GM21529 (cell line): ENCODE results near the gene DHRS13.
"Not testable (repeated sequence)": the region's sequence is repeated elsewhere in the genome, so short reads cannot be mapped to it uniquely, and the experiment has no call there.

Experiments used
- ATAC-seq: cut with Tn5 transposase; IDR thresholded peaks from one replicate; pipeline ENCODE4 v1.9.1; 2021; ENCODE audit not compliant: unreplicated experiment

The DHRS13 gene

DNA sequence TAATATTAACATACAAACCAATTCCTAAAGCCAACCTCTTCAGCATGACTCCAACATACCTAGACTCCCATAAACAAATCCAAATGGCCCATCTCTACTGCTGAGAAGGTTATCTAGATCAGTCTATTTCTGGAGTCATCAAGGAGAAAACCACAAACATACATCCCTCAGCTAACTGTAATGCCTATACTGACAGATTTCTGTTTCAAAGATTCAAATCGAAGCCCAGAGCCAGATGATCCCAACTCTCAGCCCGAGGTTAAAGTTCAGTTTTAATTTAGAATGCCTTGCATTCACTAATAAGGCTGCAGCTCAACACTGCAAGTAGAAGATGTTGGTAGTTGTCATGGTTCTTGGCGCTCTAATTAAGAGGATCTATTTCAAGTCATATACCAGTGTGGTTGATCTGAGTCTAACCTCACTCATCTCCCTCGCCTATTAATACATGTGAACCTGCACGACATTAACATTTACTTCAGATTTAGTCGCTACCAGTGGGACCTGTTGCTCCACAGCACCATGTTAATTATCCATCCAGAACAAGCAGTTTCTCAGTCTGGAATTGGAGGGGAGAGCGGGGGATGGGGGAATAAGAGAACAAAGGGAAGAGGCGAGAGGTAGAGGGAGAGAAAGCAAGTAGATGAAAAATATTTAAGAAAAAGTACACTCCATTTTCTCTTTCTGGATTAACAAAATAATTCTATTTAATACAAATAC, 33.0 kb upstream of the DHRS13 start:
- ATAC-seq, result no peak

- not testable (repeated sequence) for ATAC-seq
These were observed 31.6 kb upstream of the DHRS13 start for GRCh38 chr17:28934508-28934907.

GRCh38 chr17:28929787-28930186, 26.9 kb upstream of the DHRS13 start:
- ATAC-seq, result no peak

GRCh38 chr17:28928061-28928460, 25.2 kb upstream of the DHRS13 start:
- ATAC-seq, result no peak

- no peak for ATAC-seq
These were observed 23.9 kb upstream of the DHRS13 start for GRCh38 chr17:28926786-28927185.

DNA sequence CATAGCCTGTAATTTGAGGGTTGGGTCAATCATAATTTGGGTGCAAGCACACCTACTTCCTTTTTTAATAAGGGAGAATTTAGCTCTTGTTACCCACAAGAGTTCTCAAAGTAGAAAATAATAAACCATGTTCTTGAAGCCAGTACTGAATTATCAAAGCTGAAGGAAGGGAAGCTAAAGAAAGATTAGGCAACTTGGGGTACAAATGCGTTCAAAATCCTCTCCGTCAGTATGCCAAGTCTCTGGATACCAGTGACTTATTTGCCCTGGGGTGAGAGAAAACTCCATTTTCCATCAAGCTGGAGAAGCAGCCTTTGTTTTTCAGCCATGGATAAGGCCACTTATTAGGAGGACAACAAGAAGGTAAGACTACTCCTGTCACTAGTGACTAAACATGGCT, 23.5 kb upstream of the DHRS13 start:
- ATAC-seq, result no peak

DNA sequence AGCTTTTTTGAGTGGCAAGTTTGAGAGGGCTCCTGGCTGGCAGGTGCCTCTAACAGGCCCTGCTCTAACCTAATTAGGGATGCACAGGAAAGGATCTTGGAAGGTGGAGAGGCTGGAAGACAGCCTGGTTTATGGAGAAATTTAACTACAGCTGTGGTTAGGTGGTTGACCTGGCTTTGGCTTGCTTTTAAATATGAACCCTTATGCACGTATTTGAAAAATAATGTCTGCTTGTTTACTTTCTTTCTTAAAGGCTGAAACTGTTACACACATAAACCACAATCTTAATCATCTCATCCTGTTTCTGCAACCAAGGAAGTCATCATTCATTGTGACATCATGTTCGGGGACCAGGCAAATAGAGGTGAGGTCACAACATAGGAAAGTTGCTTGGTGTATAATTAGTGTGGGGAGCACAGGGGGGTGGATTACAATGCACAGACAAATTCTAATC, 23.1 kb upstream of the DHRS13 start:
- no peak for ATAC-seq

GRCh38 chr17:28920201-28920600, 17.3 kb upstream of the DHRS13 start:
- no peak for ATAC-seq

- ATAC-seq, result no peak
These were observed 15.4 kb upstream of the DHRS13 start for GRCh38 chr17:28918295-28918694.

DNA sequence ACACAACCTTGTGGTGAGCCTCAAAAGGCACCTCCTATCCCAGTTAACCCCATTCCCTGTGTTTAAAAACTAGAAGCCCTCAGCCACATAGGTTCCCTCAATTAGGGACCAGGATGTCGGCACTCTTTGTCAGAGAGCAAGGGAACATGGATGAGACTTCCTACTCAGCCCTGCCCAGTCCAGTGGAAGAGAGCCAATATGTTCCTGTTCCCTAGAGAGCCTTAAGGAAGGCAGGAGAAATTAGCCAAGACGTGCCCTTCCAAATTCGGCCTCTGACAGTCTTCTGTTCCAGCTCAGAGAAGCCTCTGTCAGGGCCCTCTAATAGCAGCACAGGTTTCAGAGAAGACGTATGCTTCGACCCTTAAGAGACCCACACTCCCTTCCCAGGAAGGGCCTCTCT, 14.6 kb upstream of the DHRS13 start:
- ATAC-seq, result no peak

DNA sequence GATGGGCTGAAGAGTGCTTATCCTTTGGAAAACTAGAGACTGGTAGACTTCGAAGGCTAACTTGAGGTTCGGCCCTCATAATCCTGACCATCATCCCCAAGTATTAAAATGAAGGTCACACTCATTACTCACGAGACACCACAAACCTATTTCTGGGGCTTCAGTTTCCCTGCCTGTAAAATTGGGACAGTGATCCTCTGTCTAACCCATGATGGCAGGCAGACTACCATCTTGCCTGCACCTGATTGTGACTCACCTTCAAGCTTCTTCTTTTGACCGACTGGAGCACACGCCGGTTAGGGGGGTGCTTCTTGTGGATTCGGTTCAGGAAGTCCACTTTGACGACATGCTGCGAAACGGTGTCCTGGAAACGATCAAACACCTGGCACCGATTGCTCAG, 14.2 kb upstream of the DHRS13 start:
- ATAC-seq, result no peak

GRCh38 chr17:28916302-28916934, 13.5 kb upstream of the DHRS13 start:
- no peak for ATAC-seq

GRCh38 chr17:28912938-28913333, 10.1 kb upstream of the DHRS13 start:
- ATAC-seq, result no peak

DNA sequence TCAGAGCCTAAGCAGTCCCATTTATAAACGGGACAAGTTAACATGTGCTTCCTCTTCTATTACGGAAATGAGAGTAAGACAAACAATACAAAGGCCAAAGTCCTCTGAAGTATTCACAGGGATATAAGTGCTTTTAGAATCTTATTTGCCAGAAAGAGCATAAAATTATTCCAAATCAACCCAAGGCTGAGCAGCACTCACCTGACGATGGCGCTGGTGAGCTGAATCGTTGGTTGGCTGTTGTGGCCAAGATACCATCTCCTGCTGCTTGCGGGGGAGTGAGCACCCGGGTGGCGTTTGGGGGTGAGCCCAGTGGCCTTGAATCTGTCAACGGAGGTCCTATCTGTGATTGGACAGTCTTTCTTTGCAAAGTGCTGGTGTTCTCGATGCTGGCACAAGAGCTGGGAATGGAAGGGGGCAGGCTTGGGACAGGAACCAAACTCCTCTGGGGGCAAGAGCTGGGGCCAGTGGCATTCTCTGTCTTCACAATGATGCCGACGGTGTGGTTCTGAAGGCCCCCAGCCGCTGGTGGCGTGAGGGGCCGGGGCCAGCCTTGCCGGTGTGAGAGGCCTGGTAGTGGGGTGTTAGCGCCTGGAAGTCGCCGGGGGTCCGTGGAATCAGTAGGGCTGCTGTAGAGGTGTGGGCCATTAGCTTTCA, 9.5 kb upstream of the DHRS13 start:
- no peak for ATAC-seq

- ATAC-seq, result no peak
These were observed 8.6 kb upstream of the DHRS13 start for GRCh38 chr17:28911411-28912045.

DNA sequence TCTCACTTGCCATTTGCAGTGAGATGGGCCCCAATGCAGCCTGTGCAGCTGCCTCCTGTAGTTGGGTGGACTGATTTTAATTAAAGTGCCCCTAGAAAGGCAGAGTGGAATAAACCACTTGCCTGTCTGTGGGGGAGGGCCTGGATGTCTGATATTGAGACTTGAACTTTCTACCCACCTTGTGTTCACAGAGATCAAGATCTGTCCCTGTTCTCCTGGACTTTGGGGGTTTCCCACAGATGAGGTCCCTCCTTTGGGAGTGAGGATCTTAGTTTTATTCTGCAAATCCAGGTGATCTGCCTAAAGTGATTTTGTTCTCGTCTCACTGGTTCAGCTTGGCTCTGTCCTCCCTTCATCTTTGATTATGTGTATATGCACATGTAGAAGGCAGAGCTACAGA, 7.7 kb upstream of the DHRS13 start:
- ATAC-seq, result no peak

DNA sequence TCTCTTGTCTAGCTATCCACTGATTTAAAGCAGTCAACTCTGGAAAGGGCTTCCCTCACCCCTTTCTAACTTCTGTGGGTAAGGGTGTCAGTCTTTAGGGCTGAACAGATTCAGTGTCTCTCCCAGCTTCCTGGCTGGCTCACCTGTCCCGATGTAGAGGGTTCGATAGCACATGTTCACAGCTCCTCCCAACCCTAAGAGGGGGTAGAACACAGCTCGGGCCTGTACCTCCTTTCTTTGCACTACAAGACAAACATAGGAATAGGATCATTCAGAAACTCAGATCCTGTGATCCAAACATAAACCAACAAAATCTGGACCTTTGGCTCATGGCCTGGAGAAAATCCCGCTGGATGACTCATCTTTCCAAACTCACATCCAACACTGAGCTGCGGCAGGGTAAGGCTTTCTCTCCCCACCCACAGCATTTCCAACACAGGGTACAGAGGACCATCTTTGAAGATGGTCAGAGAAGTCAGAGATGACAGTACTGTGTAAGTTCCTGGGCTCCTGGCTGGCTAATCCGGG, 5.8 kb upstream of the DHRS13 start:
- ATAC-seq, result no peak

DNA sequence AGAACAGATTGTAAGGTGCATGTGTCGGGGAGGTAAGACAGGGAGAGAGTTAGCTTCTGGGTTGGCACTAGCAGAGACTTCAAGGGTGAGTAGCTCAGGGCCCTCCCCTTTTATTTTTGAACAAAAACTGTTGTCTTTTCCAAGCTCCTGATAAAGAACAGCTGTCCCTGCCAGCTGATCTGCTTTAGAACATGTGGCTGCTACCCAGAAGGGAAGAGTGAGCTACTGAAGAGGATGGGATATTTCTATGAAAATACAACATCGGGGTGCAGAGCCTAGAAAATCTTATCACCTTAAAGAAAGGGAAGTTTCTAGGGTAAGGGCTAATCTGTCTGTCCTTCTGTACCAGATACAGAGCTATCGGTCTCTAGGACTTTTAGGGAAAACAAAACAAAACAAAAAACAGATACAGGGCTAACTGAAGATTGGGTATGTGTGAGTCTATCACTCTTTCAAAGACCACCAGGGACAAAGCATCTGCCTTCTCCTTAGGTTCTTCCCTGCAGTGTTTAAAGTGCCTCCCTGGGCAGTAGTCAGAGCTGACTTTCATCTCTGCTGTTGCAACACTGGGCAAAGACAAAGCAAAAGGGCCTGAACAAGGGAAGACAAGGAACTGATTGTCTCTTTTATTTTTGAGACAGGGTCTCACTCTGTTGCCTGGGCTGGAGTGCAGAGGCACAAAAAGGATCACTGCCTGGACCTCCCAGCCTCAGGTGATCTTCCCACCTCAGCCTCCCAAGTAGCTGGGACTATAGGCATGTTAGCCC, 5.0 kb upstream of the DHRS13 start:
- no peak for ATAC-seq

DNA sequence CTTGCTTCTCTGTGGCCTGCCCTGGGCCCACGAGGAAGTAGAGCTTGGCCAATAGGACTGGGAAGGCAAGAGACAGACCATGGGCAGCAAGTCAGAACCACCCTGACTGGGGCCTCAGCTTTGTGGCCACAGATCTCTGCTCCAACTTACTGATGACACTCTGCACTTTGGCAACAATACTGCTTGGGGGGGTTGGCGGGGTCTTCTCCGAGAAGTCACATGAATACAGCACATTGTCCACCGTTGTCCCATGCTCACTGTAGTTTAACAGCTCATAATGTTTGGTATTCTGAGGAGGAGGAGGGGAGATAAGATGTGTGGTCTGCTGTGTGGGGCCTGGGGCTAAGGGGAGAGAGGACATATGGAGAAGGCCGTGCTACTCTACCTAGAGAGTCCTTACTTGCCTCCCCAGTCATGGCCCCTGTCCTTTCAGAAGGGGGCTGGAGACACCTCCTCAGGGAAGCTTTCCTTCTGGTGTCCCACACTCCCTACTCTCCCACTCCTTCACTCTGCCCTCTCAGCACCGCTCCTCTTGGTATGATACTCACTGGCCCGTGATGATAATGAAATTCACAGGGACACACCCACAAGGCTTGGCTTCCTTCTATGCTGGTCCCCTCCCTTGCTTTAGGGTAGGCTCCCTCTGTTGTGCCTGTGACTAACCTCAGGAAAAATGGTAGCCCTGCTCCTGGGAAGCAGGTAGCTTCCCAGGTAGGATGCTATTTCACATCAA, 4.0 kb upstream of the DHRS13 start:
- ATAC-seq, result no peak

DNA sequence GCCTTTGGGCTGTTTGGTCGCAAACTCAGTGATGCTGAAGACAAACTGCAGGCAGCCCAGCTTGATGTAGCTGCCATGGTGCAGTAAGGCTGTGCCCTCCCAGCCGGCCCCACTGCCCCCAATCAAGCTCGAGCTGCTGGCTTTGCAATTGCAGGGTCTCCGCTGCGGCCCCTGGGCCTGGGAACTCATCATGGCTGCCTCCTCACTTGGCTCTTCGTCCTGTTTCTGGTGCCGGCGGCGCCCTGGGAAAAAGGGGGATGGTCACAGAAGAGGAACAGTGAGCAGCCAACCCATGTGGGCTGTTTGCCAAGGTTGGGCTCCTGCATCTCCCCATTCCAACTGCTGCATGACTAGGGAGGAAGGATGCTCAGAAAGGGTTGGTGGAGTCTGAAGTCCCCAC, 3.4 kb upstream of the DHRS13 start:
- no peak for ATAC-seq
